Mesothelial cell of epicardium (in vitro differentiated cells): Measurements from ENCODE around the gene SEC31B. TPM values are rescaled to one million over a fixed set of nuclear protein-coding genes. Genes with fewer than 3 reads are reported as not detected.

Source experiments
- DNase-seq, 2 experiments: peaks; one replicate each; pipeline ENCODE4 v3.0.0; 2021; ENCODE audit warnings: low spot score in 2 of 2; ENCODE audit not compliant: unreplicated experiment in 2 of 2
- H3K27ac Mint-ChIP-seq: 2 replicates; pipeline ENCODE4 v1.8.0; 2021; ENCODE audit warnings: mixed read lengths
- H3K27me3 Mint-ChIP-seq: 2 replicates; pipeline ENCODE4 v1.8.0; 2021; ENCODE audit warnings: low read depth, mixed read lengths
- H3K36me3 Mint-ChIP-seq: 2 replicates; pipeline ENCODE4 v1.8.0; 2021; ENCODE audit warnings: mixed read lengths
- H3K4me1 Mint-ChIP-seq: 2 replicates; pipeline ENCODE4 v1.8.0; 2021; ENCODE audit warnings: mixed read lengths
- H3K4me3 Mint-ChIP-seq: 2 replicates; pipeline ENCODE4 v1.8.0; 2021; ENCODE audit warnings: mild to moderate bottlenecking, moderate library complexity, mixed read lengths
- H3K9me3 Mint-ChIP-seq: 2 replicates; pipeline ENCODE4 v1.8.0; 2021; ENCODE audit warnings: mixed read lengths
- total RNA-seq: library from RNA; stranded (reverse); gene quantifications from 3 replicates; pipeline ENCODE4 v1.2.1, GENCODE V29; 2021
- TF ChIP-seq, protein P1 (sequence below): fragments of 200-600 bp; sonication (generic); IDR thresholded peaks from one replicate; pipeline ENCODE4 v1.5.0; 2021; ENCODE audit warnings: antibody characterized with exemption; ENCODE audit not compliant: unreplicated experiment

The SEC31B gene
- total RNA-seq, 1 donor from 2014 or later: 30.2 TPM

DNA sequence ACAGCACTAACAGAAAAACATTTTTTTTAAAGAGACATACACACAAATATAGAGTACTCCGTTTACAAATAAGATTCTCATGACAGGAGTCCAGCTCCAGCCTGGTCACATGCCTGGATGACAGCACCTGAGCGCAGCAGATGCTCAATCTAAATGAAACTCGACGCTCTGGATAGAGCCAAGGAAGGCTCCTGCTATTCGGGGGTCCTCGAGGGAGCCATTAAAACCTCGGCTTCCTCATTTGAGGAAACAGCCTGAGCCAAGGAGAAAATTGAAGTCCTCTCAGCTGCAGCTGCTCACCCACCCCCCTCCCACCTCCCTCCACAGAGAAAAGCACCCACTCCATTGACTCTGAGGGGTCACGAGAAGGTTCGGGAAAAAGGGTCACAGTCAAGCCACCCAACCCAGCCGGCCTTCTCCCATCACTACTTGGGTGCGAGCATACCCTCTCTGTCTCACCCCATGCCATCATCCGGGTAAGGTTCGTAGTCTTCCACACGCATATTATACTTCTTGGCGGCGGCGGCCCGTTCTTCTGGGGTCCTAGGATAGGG, 9.3 kb upstream of the SEC31B start:
- Mint-ChIP-seq H3K9me3 (no peaks in the 10 kb centered on the region), H3K4me1 (peaks cover 14% of the 10 kb centered on the region), H3K27ac (peak overlapping the region; percentile 94), H3K4me3 (peak overlapping the region; percentile 99), H3K36me3 (peaks cover 15% of the 10 kb centered on the region), H3K27me3 (no peaks in the 10 kb centered on the region)
- no peak for DNase-seq
- TF ChIP-seq, protein P1, sequence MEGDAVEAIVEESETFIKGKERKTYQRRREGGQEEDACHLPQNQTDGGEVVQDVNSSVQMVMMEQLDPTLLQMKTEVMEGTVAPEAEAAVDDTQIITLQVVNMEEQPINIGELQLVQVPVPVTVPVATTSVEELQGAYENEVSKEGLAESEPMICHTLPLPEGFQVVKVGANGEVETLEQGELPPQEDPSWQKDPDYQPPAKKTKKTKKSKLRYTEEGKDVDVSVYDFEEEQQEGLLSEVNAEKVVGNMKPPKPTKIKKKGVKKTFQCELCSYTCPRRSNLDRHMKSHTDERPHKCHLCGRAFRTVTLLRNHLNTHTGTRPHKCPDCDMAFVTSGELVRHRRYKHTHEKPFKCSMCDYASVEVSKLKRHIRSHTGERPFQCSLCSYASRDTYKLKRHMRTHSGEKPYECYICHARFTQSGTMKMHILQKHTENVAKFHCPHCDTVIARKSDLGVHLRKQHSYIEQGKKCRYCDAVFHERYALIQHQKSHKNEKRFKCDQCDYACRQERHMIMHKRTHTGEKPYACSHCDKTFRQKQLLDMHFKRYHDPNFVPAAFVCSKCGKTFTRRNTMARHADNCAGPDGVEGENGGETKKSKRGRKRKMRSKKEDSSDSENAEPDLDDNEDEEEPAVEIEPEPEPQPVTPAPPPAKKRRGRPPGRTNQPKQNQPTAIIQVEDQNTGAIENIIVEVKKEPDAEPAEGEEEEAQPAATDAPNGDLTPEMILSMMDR: no peak

DNA sequence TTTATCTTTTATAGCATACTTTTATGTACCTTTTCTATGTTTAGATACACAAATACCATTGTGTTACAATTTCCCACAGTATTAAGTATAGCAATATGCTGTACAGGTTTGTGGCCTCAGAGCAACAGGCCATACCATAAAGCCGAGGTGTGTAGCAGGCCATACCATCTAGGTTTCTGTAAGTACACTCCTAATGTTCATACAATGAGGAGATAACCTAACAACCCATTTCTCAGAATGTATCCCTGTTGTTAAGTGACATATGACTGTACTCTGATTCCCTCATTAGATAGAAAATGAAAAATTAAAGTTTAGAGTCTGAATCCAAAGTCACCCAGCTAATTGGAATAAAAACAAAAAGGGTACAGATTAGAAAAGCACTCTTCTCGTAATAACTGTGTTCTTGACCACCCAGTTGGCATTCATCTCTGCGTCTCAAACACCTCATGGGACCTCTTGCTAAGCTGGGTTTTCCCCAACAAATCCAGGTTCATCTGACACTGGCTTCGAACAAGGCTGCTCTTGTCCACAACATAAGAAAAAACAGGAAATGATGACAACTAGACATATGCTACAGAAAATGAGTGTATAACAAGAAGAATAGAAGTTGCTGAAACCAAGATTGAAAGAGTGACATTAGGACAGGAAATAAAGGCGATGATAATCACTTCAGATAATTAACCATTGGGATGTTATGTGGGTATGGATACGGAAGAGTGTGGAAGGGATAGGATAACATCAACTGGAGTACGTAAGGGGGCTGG, 8.6 kb upstream of the SEC31B start:
- no peak overlapping the region for H3K27ac Mint-ChIP-seq
- H3K27me3 Mint-ChIP-seq: no peaks in the 10 kb centered on the region
- TF ChIP-seq, protein P1: no peak
- peak overlapping the region; percentile 99 for H3K4me3 Mint-ChIP-seq
- H3K36me3 Mint-ChIP-seq: peaks cover 18% of the 10 kb centered on the region
- H3K9me3 Mint-ChIP-seq: no peaks in the 10 kb centered on the region
- H3K4me1 Mint-ChIP-seq: peaks cover 14% of the 10 kb centered on the region
- no peak for DNase-seq

DNA sequence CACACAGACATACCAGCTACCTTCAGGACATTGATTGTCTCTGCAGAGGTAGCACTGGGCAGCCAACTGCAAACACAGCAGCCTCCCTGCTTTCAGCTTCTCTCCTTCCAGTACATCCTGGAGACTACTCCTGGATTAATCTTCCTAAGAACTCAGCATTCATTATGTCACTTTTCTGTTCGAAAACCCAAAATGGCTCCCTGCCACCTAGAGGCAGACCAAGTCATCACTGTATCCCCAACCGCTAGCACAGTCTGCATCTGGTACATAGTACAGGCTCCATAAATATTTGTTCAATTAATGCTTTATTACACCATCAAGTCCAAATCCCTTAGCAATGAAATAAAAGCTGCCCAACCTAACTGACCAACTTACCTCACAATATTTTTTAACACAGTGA, 5.0 kb upstream of the SEC31B start:
- peaks cover 9% of the 10 kb centered on the region for H3K4me1 Mint-ChIP-seq
- DNase-seq: no peak
- no peak overlapping the region for H3K4me3 Mint-ChIP-seq
- peaks cover 18% of the 10 kb centered on the region for H3K27me3 Mint-ChIP-seq
- H3K9me3 Mint-ChIP-seq: no peaks in the 10 kb centered on the region
- no peak overlapping the region for H3K27ac Mint-ChIP-seq
- H3K36me3 Mint-ChIP-seq: peaks cover 21% of the 10 kb centered on the region
- TF ChIP-seq, protein P1: no peak

DNA sequence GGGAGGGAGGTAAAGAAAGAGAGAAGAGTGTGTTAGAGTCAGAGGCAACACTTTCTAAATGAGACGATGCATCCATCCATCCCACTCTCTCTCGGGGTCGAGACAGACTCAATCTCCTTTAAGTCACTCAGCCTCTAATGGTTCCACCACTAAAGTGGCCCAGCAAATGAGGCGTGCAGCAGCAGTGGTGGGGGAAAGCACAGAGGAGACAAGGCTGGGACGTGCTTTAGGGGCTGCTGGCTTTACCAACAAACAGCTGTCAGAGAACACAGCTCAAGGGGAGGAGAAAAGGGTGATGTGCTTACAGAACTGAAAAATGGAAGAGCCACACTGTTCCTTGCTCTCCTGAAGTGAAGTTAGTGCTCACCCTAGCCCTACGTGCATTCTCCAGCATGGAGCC, 4.5 kb upstream of the SEC31B start:
- DNase-seq: no peak
- H3K36me3 Mint-ChIP-seq: peaks cover 23% of the 10 kb centered on the region
- H3K27ac Mint-ChIP-seq: no peak overlapping the region
- peaks cover 11% of the 10 kb centered on the region for H3K4me1 Mint-ChIP-seq
- TF ChIP-seq, protein P1: no peak
- no peak overlapping the region for H3K4me3 Mint-ChIP-seq
- peaks cover 20% of the 10 kb centered on the region for H3K27me3 Mint-ChIP-seq
- H3K9me3 Mint-ChIP-seq: no peaks in the 10 kb centered on the region

DNA sequence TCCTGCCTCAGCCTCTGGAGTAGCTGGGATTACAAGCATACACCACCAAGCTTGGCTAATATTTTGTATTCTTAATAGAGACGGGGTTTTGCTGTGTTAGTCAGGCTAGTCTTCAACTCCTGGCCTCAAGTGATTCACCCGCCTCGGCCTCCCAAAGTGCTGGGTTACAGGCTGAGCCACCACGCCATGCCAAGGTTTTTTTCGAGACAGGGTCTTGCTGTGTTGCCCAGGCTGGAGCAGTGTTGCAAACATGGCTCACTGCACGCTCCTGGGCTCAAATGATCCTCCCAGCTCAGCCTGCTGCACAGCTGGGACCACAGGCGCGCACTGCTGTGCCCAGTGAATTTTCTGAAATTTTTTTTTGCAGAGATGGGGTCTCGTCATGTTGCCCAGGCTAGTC, 3.3 kb upstream of the SEC31B start:
- H3K36me3 Mint-ChIP-seq: peaks cover 23% of the 10 kb centered on the region
- no peak for DNase-seq
- H3K27me3 Mint-ChIP-seq: peaks cover 31% of the 10 kb centered on the region
- no peak overlapping the region for H3K27ac Mint-ChIP-seq
- no peaks in the 10 kb centered on the region for H3K9me3 Mint-ChIP-seq
- no peak overlapping the region for H3K4me3 Mint-ChIP-seq
- TF ChIP-seq, protein P1: no peak
- H3K4me1 Mint-ChIP-seq: peaks cover 8% of the 10 kb centered on the region
